CD1c-positive myeloid dendritic cell (primary cell): ENCODE measurements around the gene HRH4.

Experiments
- DNase-seq: peaks from one replicate; pipeline ENCODE4 v3.0.0-alpha.2; 2016; ENCODE audit errors: extremely low spot score

HRH4 gene

GRCh38 chr18:24506175-24506574, 45.7 kb downstream of the HRH4 start:
- DNase-seq = no peak

DNA sequence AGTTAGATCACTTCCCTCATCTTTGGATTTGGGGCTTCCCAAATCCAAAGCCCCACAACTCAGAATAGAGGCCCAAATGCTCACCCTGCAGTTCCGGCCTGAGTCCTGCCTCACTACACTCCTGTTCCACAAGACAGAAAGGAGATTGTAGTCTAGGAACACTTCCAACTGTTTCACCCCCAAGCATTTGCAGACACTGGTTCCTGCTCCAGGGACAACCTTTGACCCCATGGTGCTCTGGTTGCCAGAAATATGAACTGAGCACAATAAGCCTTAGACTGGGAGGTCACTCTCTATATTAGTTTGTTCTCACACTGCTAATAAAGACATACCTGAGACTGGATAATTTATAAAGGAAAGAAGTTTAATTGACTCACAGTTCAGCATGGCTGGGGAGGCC, 49.0 kb downstream of the HRH4 start:
- DNase-seq = no peak

GRCh38 chr18:24514439-24514838, 54.0 kb downstream of the HRH4 start:
- peak; percentile 44 for DNase-seq

DNA sequence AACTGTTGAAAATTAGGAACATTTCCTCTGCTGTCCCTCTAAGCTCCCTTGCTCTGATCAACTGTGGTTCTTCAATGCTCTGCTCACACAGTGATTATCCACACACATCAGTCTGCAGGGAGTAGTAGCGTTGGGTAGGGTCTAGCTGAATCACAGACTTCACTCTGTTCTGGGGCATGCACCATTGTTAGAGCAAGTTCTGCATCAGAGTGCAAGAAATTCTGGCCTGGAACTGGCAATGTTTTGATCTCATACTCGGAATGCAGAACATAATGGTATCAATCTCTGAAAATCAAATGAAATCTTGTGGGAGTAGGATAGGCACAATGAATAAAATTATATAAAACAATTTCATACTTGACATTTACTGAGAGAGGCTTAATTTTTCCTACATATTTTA, 55.3 kb downstream of the HRH4 start:
- no peak for DNase-seq

DNA sequence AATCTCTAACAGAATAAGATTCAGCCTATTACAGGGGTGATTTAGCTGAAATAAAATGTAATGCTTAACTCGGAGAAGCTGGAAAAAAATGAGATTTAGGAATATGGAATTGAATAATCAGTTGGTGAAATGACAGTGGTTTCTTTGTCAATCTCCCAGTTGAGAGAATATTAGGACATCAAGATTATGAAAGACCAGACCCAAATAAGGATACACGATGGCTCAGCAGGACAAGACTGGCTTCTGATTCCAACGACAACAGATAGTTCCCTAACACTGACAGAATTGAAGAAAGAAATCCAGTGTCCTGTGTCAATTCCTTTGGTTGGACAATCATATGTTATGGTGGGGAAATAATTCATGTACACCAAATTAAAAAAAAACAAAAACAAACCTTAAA, 55.8 kb downstream of the HRH4 start:
- DNase-seq = no peak

DNA sequence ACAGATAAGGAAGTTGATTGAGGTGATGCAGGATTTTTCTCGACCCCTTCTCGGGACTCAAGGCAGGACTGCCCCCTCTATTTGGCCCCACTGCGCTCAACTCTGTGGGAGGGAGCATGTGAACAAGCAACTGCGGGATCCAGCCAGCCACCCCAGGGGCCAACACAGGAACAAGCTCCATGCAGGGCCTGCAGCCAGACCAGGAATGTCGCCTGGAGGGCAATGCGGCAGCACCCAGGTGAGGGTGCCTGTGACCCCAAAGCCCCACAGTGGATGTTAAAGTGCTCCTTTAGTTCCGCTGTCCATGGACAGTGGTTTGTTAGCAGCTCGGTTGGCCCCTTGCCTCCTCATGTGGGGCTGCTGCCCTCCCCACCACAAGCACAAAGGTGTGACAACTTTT, 57.1 kb downstream of the HRH4 start:
- no peak for DNase-seq

DNA sequence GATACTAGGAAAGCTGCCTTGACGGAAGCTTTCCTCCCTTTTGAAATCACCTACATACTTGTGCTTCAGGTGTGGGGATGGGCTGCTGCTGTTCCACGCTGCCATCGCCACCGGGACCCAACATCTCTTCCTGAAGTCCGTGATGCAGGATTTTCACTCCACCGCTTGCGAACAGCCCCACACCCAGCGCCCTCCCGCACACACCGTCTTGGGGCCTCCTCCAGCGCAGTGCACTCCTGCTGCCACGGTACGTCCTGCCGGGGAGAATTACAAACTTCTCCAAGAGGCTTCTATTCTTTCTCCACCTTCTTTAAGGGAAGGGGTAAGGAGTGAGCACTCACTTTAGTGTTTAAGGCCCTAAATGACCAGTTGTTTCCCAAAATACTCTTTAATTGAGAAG, 58.2 kb downstream of the HRH4 start:
- no peak for DNase-seq
